Activated T-helper 17 cell treated with anti-CD3 and anti-CD28 coated beads, Interleukin-2, amount 50 U/mL, for 72 hours (primary cell): ENCODE data around the gene GUCA1A. TPM values are rescaled to one million over a fixed set of nuclear protein-coding genes. Genes with fewer than 3 reads are reported as not detected.
"Not testable (repeated sequence)": the region's sequence is repeated elsewhere in the genome, so short reads cannot be mapped to it uniquely, and the experiment has no call there.

ENCODE experiments used
- ATAC-seq: fragments of 150-1000 bp; cut with Tn5 transposase; replicated peaks from 2 replicates; pipeline ENCODE4 v1.10.0; 2021; ENCODE audit warnings: mild to moderate bottlenecking, moderate library complexity
- H3K27ac Mint-ChIP-seq: one replicate; pipeline ENCODE4 v1.8.0; 2022; ENCODE audit warnings: mixed read lengths
- H3K27me3 Mint-ChIP-seq: one replicate; pipeline ENCODE4 v1.8.0; 2022; ENCODE audit warnings: mixed read lengths
- H3K36me3 Mint-ChIP-seq: one replicate; pipeline ENCODE4 v1.8.0; 2022; ENCODE audit warnings: low read depth, mild to moderate bottlenecking, mixed read lengths
- H3K4me1 Mint-ChIP-seq: one replicate; pipeline ENCODE4 v1.8.0; 2022; ENCODE audit warnings: mixed read lengths
- H3K4me3 Mint-ChIP-seq: one replicate; pipeline ENCODE4 v1.8.0; 2022; ENCODE audit warnings: mild to moderate bottlenecking, mixed read lengths
- H3K9me3 Mint-ChIP-seq: one replicate; pipeline ENCODE4 v1.8.0; 2022; ENCODE audit warnings: mixed read lengths
- total RNA-seq, 2 donors: library from RNA; stranded (reverse); gene quantifications; one replicate each; pipeline ENCODE4 v1.2.3, GENCODE V29; 2022

The GUCA1A gene
- total RNA-seq, 2 donors from 2014 or later = 0.22 to 0.61 TPM

DNA sequence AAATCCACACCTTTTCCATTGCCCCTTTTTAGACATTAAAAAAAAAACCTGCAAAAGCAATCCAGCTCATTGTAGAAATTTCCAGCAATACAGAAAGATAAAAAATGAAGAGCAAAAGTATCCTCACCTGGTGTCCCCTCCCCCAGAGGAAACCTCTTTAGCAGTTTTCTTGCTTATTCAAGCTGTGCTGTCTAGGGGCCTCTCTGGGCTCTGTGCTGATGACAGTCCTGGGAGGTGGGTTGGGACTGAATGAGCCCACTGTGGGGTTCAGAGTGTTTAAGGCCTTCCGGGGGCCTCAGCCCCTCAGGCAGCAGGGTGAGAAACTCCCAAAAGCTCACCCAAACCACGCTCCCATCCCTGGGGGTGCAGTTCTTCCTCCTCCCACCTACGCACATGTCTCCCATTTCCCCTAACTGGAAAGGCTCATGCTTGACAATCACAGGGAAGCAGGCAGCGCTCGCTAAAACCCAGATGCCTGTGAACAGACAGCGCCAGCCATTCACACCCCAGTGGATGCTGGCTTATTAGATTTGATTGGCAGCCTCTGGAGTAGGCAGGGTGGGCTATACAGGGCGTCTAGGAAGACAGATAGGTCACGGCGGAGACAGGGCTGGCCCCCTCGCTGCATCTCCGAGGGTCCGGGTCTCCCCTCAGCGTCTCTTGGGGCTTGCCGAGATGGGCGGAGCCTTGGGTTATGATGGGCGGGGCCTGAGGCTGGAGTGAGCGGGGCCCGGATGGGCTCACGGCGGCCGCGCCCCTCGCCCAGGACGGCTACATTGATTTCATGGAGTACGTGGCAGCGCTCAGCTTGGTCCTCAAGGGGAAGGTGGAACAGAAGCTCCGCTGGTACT is 4.6 kb downstream of the GUCA1A start:
- H3K27ac Mint-ChIP-seq = no peak overlapping the region
- ATAC-seq = peak; percentile 45
- H3K27me3 Mint-ChIP-seq = peaks cover 5% of the 10 kb centered on the region

DNA sequence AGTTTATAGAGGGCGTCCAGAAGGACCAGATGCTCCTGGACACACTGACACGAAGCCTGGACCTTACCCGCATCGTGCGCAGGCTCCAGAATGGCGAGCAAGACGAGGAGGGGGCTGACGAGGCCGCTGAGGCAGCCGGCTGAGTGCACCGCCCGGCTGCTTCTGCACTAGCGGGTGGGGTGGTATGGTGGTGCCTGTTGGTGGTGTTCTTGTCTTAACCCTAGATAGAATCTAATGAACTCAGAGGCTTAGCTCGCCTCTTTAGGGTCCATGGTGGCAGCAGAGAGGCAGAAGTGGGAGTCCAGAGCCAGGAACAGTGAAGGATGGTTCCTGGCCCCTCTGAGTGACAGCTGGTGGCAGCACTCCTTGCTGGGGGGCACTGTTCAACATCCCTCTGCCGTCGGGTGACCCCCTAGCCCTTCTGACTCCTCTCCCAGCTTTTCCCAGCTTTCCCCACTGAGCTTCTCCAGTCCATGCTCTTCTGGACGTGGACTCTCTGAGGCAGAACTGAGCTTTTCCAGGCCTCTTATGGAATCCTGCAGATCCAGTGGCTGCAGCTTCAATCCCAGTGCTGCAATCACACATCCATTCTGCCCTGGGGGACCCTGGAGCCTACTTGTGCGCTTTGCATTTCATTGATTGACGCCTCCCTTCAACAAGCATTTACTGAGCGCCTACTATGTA is 6.2 kb downstream of the GUCA1A start:
- peaks cover 5% of the 10 kb centered on the region for H3K4me1 Mint-ChIP-seq
- H3K9me3 Mint-ChIP-seq = no peaks in the 10 kb centered on the region
- no peaks in the 10 kb centered on the region for H3K36me3 Mint-ChIP-seq
- H3K27ac Mint-ChIP-seq = no peak overlapping the region
- peaks cover 5% of the 10 kb centered on the region for H3K27me3 Mint-ChIP-seq
- no peak overlapping the region for H3K4me3 Mint-ChIP-seq
- no peak for ATAC-seq

More for the DNA sequence above, 4.6 kb downstream of the GUCA1A start:
- peaks cover 5% of the 10 kb centered on the region for H3K4me1 Mint-ChIP-seq
- no peaks in the 10 kb centered on the region for H3K9me3 Mint-ChIP-seq
- H3K4me3 Mint-ChIP-seq = no peak overlapping the region
- H3K36me3 Mint-ChIP-seq = no peaks in the 10 kb centered on the region

DNA sequence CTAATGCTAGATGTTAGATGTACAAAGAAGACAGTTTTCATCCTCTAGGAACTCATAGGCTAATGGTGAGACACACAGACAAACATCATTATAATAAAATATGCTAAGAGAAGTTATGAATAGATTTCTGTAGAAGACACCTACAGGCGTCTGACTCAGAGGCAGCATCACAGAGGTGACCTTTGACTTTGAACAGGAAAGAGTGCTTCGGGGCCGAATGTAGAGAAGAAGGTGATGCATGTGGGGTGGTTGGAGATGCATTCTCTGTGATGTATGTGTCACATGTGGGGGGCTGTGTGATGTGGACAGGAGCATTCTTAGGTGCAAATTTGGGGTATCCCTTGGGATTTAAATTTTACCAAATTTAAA is 6.8 kb downstream of the GUCA1A start:
- Mint-ChIP-seq H3K27me3 (peaks cover 5% of the 10 kb centered on the region), H3K4me3 (no peak overlapping the region), H3K4me1 (peaks cover 5% of the 10 kb centered on the region), H3K27ac (no peak overlapping the region), H3K36me3 (no peaks in the 10 kb centered on the region), H3K9me3 (no peaks in the 10 kb centered on the region)
- peak; percentile 78 for ATAC-seq

DNA sequence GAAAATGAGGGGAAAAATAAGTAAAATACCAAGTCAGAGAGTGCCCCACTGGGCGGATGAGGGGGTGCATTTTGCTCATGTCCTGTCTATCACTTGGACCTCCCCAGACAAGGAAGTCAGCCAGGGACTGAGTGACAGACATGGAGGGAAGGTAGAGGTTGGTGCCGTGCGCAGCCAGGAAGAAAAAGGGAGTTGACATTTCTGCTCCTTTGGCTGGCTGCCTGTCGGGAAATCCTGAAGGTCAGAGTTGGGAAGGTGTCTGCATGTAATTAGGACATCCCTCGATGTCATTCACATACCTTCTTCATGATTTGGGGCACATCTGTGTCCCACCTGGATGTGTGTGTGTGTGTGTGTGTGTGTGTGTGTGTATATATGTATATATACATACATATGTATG is 8.9 kb downstream of the GUCA1A start:
- no peak for ATAC-seq
- no peak overlapping the region for H3K4me3 Mint-ChIP-seq
- H3K4me1 Mint-ChIP-seq = peaks cover 5% of the 10 kb centered on the region
- no peaks in the 10 kb centered on the region for H3K36me3 Mint-ChIP-seq
- H3K9me3 Mint-ChIP-seq = no peaks in the 10 kb centered on the region
- H3K27ac Mint-ChIP-seq = no peak overlapping the region
- peaks cover 5% of the 10 kb centered on the region for H3K27me3 Mint-ChIP-seq

DNA sequence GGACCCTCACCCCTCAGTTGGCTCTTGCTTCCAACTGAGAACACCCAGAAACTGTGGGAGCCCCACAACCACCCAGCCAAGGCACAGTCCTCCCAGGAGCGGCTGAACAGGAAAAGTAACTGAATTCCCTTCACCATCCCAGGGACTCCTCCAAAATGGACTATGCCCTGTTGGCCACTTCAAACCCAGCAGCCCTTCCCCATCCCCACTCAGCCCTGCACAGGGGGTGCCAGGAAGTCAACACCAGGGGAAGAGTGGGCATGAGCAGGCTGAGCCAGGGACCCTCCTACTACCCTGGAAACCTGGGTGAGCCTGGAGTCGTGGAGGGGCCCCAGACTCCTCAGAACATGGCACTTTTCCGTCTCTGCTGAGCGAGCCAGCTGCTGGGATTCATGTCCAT is 11.3 kb downstream of the GUCA1A start:
- Mint-ChIP-seq H3K9me3 (no peaks in the 10 kb centered on the region), H3K4me1 (peaks cover 5% of the 10 kb centered on the region), H3K4me3 (no peak overlapping the region), H3K27me3 (peaks cover 5% of the 10 kb centered on the region), H3K36me3 (no peaks in the 10 kb centered on the region), H3K27ac (no peak overlapping the region)
- no peak for ATAC-seq

DNA sequence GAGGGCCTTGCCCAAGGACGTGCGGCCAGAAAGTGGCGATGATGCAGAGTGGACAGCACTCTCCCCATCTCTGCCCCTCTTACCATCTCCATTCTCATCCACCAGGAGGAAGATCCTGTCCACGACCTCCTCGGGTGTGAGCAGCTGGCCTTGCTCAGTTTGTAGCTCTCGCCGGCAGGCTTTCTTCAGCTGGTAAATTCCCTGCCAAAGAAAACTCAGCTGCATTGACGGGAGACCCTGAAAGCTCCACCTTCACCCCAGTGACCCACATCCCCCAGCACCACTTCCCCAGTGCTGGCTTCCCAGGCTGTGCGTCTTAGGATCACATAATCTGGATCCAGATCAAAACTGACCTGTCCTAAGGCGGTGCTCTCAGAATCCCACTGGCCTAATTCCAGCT is 12.4 kb downstream of the GUCA1A start:
- Mint-ChIP-seq H3K4me1 (no peaks in the 10 kb centered on the region), H3K27me3 (no peaks in the 10 kb centered on the region), H3K36me3 (no peaks in the 10 kb centered on the region), H3K4me3 (no peak overlapping the region), H3K27ac (no peak overlapping the region), H3K9me3 (no peaks in the 10 kb centered on the region)
- no peak for ATAC-seq

DNA sequence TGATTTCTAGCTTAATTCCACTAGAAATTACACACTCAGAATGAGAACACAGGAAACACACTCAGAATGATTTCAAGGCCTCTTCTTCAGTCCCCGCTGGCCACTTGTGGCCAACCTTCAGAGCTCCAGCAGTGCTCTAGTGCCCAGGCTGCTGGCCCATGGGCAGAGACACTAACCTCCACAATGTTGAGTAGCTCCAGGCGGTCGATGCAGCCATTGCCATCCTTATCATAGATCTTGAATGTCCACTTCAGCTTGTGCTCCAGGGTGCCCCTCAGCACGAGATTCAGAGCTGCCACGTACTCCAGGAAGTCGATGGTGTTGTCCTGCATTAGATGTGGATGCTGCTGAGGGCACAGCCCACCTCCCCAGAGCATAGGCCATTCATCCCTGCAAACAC is 15.2 kb downstream of the GUCA1A start:
- H3K9me3 Mint-ChIP-seq = no peaks in the 10 kb centered on the region
- H3K4me1 Mint-ChIP-seq = no peaks in the 10 kb centered on the region
- H3K4me3 Mint-ChIP-seq = no peak overlapping the region
- no peak for ATAC-seq
- H3K27me3 Mint-ChIP-seq = no peaks in the 10 kb centered on the region
- no peak overlapping the region for H3K27ac Mint-ChIP-seq
- H3K36me3 Mint-ChIP-seq = no peaks in the 10 kb centered on the region

DNA sequence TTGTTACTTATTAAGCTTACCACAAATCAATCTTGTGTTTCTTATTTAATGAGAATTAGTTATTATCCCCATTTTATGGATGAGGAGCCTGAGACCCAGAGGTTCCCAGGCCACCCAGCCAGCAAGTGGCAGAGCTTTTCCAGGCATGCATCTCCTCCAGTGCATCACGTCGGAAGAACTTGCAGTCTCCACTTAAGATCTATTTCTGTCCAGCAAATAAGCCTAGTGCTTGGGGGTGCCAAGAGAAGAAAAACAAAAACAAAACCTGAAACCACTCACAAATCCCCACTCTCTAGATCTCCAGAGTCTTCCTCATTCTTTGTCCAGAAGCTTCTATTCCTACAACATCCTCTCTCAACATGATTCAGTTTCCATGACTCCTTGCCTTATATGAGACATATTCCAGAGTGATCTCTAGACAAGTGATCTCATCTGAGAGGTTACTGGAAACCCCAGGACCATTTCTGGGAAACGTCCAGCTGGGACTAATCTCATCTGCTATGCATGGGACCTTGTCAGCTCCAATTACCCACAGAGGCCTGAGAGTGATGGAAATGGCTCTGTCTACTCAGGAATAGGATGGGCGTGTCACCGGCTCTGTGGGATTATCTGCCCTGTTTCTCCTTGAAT is 17.5 kb downstream of the GUCA1A start:
- Mint-ChIP-seq H3K27ac (no peak overlapping the region), H3K27me3 (no peaks in the 10 kb centered on the region), H3K4me3 (no peak overlapping the region), H3K4me1 (no peaks in the 10 kb centered on the region), H3K36me3 (no peaks in the 10 kb centered on the region), H3K9me3 (no peaks in the 10 kb centered on the region)
- peak; percentile 7 for ATAC-seq

DNA sequence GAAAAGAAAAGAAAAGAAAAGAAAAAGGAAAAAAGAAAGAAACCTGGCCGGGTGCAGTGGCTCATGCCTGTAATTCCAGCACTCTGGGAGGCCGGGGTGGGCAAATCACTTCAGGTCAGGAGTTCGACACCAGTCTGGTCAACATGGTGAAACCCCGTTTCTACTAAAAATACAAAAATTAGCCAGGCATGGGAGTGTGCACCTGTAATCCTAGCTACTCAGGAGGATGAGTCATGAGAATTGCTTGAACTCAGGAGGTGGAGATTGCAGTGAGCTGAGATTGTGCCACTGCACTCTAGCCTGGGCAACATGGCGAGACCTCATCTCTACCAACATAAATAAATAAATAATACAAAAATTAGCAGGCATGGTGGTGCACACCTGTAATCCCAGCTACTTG is 19.2 kb downstream of the GUCA1A start:
- ATAC-seq, H3K36me3 Mint-ChIP-seq, H3K27ac Mint-ChIP-seq, H3K9me3 Mint-ChIP-seq, H3K4me1 Mint-ChIP-seq, H3K27me3 Mint-ChIP-seq, H3K4me3 Mint-ChIP-seq: not testable (repeated sequence)

DNA sequence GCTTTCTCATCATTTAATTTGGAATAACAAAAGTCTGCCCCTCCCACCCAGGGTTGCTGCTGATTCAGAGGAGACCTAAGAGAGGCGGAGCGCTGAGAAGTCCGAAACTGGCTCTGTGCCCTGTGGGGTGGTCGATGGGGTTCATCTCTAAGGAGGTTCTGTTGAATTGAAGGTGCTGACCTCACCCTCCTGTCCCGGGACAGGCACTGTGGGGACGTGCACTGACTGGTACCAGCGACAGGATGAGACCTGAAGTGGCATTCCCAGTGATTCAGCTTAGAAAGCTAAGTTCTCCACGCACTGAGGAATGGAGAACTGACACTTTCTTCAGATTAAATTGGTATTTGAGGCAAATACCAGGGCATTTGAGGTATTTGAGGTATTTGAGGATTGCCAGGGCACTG is 20.3 kb downstream of the GUCA1A start:
- no peaks in the 10 kb centered on the region for H3K36me3 Mint-ChIP-seq
- H3K27ac Mint-ChIP-seq = no peak overlapping the region
- no peaks in the 10 kb centered on the region for H3K9me3 Mint-ChIP-seq
- H3K4me3 Mint-ChIP-seq = no peak overlapping the region
- H3K4me1 Mint-ChIP-seq = no peaks in the 10 kb centered on the region
- ATAC-seq = no peak
- H3K27me3 Mint-ChIP-seq = no peaks in the 10 kb centered on the region

DNA sequence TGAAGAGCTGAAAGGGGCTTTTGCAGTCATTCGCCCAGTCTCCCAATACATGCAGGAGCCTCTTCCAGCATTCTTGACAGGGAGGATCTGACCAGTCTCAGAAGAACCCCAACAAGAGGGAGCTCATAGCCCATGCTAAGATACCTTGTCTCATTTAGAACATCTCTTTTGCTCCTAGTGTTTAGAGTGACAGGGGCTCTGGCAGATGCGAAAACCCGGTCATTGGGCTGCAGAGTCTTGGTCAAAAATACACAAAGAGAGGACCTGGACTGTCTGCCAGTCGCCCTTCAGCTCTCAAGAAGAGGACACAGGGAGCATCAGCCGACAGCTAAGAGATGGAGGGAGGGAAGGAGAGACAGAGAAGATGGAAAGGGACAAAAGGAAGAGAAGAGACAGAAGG is 20.9 kb downstream of the GUCA1A start:
- ATAC-seq = no peak
- Mint-ChIP-seq H3K27ac (no peak overlapping the region), H3K4me1 (peaks cover under 1% of the 10 kb centered on the region), H3K27me3 (no peaks in the 10 kb centered on the region), H3K9me3 (no peaks in the 10 kb centered on the region), H3K36me3 (no peaks in the 10 kb centered on the region), H3K4me3 (no peak overlapping the region)

DNA sequence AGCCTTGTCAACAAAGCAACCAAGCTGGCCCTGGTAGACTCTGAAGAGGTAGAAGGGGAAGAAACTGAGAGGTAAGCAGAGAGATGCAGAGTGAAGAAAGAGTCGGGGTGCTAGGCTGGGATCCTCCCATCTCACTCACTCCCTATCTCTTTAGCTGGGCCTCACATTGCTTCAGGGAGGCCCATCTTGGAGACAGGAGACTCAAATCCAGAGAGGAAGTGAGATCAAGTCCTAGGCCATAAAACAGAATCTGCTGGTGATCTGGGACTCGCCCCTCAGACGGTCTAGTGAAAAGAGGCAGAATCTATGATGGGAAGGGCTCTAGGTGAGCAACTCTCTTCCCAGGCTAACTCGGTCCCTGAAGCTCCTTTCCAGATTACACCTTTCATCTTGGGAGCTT is 22.3 kb downstream of the GUCA1A start:
- no peak overlapping the region for H3K4me3 Mint-ChIP-seq

DNA sequence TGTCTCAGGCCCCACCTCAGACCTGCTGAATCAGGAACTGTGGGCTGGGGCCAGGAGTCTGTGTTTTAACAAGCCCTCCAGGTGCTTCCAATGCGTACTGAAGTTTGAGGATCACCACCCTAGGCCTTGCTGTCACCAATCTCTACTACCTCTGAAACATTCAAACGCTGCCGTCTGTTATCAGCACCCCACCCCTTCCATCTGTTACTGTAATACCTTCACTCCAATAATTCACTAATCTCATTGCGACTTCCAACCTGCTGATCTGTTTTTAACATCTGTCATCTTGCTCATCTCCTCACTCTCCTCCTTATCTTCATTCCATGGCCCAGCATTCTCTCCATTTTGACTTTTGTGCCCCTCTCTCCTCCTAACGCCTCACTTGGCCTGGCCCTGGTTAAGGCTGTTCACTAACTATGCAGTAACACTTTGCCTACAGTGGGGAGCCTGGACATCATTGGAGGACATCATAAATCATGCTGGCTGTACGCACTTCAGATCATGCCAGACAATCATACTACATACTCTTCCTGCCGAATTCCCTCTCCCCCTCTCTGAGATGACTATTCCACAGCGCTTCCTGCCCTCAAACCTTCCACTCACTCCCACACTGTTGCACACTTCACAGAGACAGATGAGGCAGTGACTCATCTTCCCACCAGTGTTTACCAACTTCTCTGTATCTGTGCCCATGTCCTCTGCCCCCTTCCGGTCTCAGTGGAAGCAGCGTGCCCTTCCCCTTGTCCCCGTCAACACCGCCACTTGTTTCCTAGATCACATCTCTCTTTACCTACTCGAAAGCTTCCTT is 24.6 kb downstream of the GUCA1A start:
- Mint-ChIP-seq H3K36me3 (peaks cover 9% of the 10 kb centered on the region), H3K27me3 (no peaks in the 10 kb centered on the region), H3K4me1 (peaks cover 14% of the 10 kb centered on the region)

More for the DNA sequence above, 22.3 kb downstream of the GUCA1A start:
- Mint-ChIP-seq H3K27ac (no peak overlapping the region), H3K9me3 (peaks cover 6% of the 10 kb centered on the region), H3K4me1 (peaks cover 12% of the 10 kb centered on the region), H3K27me3 (no peaks in the 10 kb centered on the region), H3K36me3 (peaks cover 8% of the 10 kb centered on the region)
- no peak for ATAC-seq

More for the DNA sequence above, 24.6 kb downstream of the GUCA1A start:
- ATAC-seq = peak; percentile 92
- Mint-ChIP-seq H3K4me3 (no peak overlapping the region), H3K27ac (no peak overlapping the region), H3K9me3 (peaks cover 8% of the 10 kb centered on the region)
